Measurements from ENCODE around the gene BDP1. TPM values are rescaled to one million over a fixed set of nuclear protein-coding genes. Genes with fewer than 3 reads are reported as not detected.

The BDP1 gene
- polyA plus RNA-seq, 2 of the 4 experiments (the other 2 are of a cell fraction): 8.6 to 27.2 TPM

GRCh38 chr5:71589903-71590302, 134.5 kb downstream of the BDP1 start:
- POLR2A ChIA-PET: no interaction called here
- no peak overlapping the region for H3K27ac ChIP-seq
- WGBS (ENCODE audit: missing lambda C conversion rate): 60% methylated on average over 2 of the region's 2 CpGs
- H3K4me2 ChIP-seq: no peak overlapping the region
- ATAC-seq: no peak
- FAIRE-seq: no peak
- H3K9me3 ChIP-seq: no peaks in the 10 kb centered on the region
- TF ChIP-seq POLR2AphosphoS2 (conservative IDR thresholded peaks at IDR 0.05; ENCODE audit: low read length): no peak
- no peak for DNase-seq (ENCODE audit: low read depth in 1 of 2, low spot score in 1 of 2)
- CTCF ChIA-PET: interaction anchor here (4.4 kb wide), 1 partner anchor 11 kb away, joined by 28 read pairs; no protein-coding TSS in a partner anchor
- H3K4me3 ChIP-seq: no peak overlapping the region
- peaks cover 15% of the 10 kb centered on the region; the same call in 2 of the 3 replicates for H3K4me1 ChIP-seq

GRCh38 chr5:71591100-71591499, 135.6 kb downstream of the BDP1 start:
- Histone ChIP-seq H3K4me2 (no peak overlapping the region), H3K9me3 (no peaks in the 10 kb centered on the region), H3K27ac (no peak overlapping the region), H3K4me3 (no peak overlapping the region), H3K4me1 (peaks cover 15% of the 10 kb centered on the region; the same call in 2 of the 3 replicates)
- DNase-seq (ENCODE audit: low read depth in 1 of 2, low spot score in 1 of 2): no peak
- CTCF ChIA-PET: interaction anchor here (4.4 kb wide), 1 partner anchor 10 kb away, joined by 28 read pairs; no protein-coding TSS in a partner anchor
- FAIRE-seq: no peak
- no peak for TF ChIP-seq RNF2 (IDR thresholded peaks at IDR 0.05; ENCODE audit: borderline replicate concordance, low read depth)
- TF ChIP-seq MAFK (IDR thresholded peaks at IDR 0.05; ENCODE audit: partially characterized antibody): peak; percentile 91
- ATAC-seq: no peak
- POLR2A ChIA-PET: interaction anchor here (0.7 kb wide), 1 partner anchor 69 kb away, joined by 4 read pairs; no protein-coding TSS in a partner anchor

GRCh38 chr5:71596169-71596568, 140.7 kb downstream of the BDP1 start:
- no peaks in the 10 kb centered on the region for H3K9me3 ChIP-seq
- ATAC-seq (no peak), FAIRE-seq (no peak), DNase-seq (ENCODE audit: low read depth in 1 of 2, low spot score in 1 of 2) (no peak)
- H3K4me2 ChIP-seq: no peak overlapping the region
- CTCF ChIA-PET: no interaction called here
- H3K4me3 ChIP-seq: no peak overlapping the region
- H3K27ac ChIP-seq: no peak overlapping the region
- WGBS (ENCODE audit: missing lambda C conversion rate): 92% methylated on average over 4 of the region's 4 CpGs
- no peak for TF ChIP-seq RFX5 (IDR thresholded peaks at IDR 0.05)
- no peak for TF ChIP-seq SREBF2 (IDR thresholded peaks at IDR 0.05)
- TF ChIP-seq JUN (IDR thresholded peaks at IDR 0.05): no peak
- TF ChIP-seq ELK1 (IDR thresholded peaks at IDR 0.05; ENCODE audit: low read depth, low read length): no peak
- TF ChIP-seq RCOR1 (IDR thresholded peaks at IDR 0.05; ENCODE audit: low read depth, low read length): no peak
- no peak for TF ChIP-seq POLR2AphosphoS2 (conservative IDR thresholded peaks at IDR 0.05; ENCODE audit: low read length)
- no peak for TF ChIP-seq KDM1A (IDR thresholded peaks at IDR 0.05; ENCODE audit: low read depth)
- no peak for TF ChIP-seq EP300 (IDR thresholded peaks at IDR 0.05)
- TF ChIP-seq JUNB (IDR thresholded peaks at IDR 0.05): no peak
- no peak for TF ChIP-seq USF2 (IDR thresholded peaks at IDR 0.05)
- no peak for TF ChIP-seq HOXB5 (CRISPR knock-in tag; IDR thresholded peaks at IDR 0.05)
- no peak for TF ChIP-seq CEBPB (IDR thresholded peaks at IDR 0.05)
- TF ChIP-seq POLR2A (IDR thresholded peaks at IDR 0.05; ENCODE audit: low read length): no peak
- TF ChIP-seq KDM5A (IDR thresholded peaks at IDR 0.05): no peak
- POLR2A ChIA-PET: no interaction called here
- peaks cover 14% of the 10 kb centered on the region for H3K4me1 ChIP-seq

GRCh38 chr5:71597001-71597400, 141.6 kb downstream of the BDP1 start:
- 83% methylated on average over 1 of the region's 1 CpG for WGBS (ENCODE audit: missing lambda C conversion rate)
- TF ChIP-seq MAFK (IDR thresholded peaks at IDR 0.05; ENCODE audit: partially characterized antibody): no peak
- no peak for TF ChIP-seq ZSCAN20 (CRISPR knock-in tag; IDR thresholded peaks at IDR 0.05)
- no peak for TF ChIP-seq ESRRA (IDR thresholded peaks at IDR 0.05; ENCODE audit: borderline replicate concordance, low read length)
- TF ChIP-seq EHF (CRISPR knock-in tag; IDR thresholded peaks at IDR 0.05): no peak
- no peak for TF ChIP-seq EP300 (IDR thresholded peaks at IDR 0.05)
- no peak for TF ChIP-seq HOXA7 (CRISPR knock-in tag; IDR thresholded peaks at IDR 0.05)
- no peak for TF ChIP-seq ZC3H11A (IDR thresholded peaks at IDR 0.05)
- no peak for TF ChIP-seq E2F6 (IDR thresholded peaks at IDR 0.05; ENCODE audit: borderline replicate concordance, low read depth)
- TF ChIP-seq MAX (IDR thresholded peaks at IDR 0.05): no peak
- no peak for TF ChIP-seq ELK1 (IDR thresholded peaks at IDR 0.05; ENCODE audit: low read depth, low read length)
- TF ChIP-seq FOSB (CRISPR knock-in tag; IDR thresholded peaks at IDR 0.05): no peak
- TF ChIP-seq SREBF2 (IDR thresholded peaks at IDR 0.05): no peak
- TF ChIP-seq CBX8 (IDR thresholded peaks at IDR 0.05): no peak
- TF ChIP-seq EHMT2 (IDR thresholded peaks at IDR 0.05; ENCODE audit: low read depth): no peak
- no peak for TF ChIP-seq CHD2 (IDR thresholded peaks at IDR 0.05; ENCODE audit: low read length, partially characterized antibody)
- TF ChIP-seq TFCP2L1 (CRISPR knock-in tag; IDR thresholded peaks at IDR 0.05): no peak
- no peak overlapping the region for H3K4me2 ChIP-seq
- ChIA-PET CTCF (interaction anchor here (1.3 to 1.5 kb wide), 2 partner anchors 16 to 161 kb away, joined by 3 to 8 read pairs; no protein-coding TSS in a partner anchor), POLR2A (no interaction called here)
- FAIRE-seq (no peak), DNase-seq (ENCODE audit: low read depth in 1 of 2, low spot score in 1 of 2) (no peak), ATAC-seq (no peak)
- no peak overlapping the region for H3K4me3 ChIP-seq
- no peak overlapping the region for H3K27ac ChIP-seq
- H3K4me1 ChIP-seq: peaks cover 23% of the 10 kb centered on the region
- no peaks in the 10 kb centered on the region for H3K9me3 ChIP-seq

All from A549 (cell line).